Activated CD4-positive, alpha-beta memory T cell treated with anti-CD3 and anti-CD28 coated beads for 36 hours (primary cell): ENCODE measurements around the gene INTS2. TPM values are rescaled to one million over a fixed set of nuclear protein-coding genes. Genes with fewer than 3 reads are reported as not detected.

Experiments
- CTCF ChIA-PET: fragments of 350-600 bp; sonication (Branson Sonifier 250); formaldehyde crosslinking; loops from one replicate; lab custom pipeline; 2021; ENCODE audit warnings: antibody characterized with exemption, inconsistent platforms; lab: Charles Lee
- POLR2A ChIA-PET: fragments of 350-600 bp; sonication (Branson Sonifier 250); formaldehyde crosslinking; loops from one replicate; lab custom pipeline; 2021; ENCODE audit warnings: antibody characterized with exemption; lab: Charles Lee
- DNase-seq: peaks from one replicate; pipeline ENCODE4 v3.0.0-alpha.2; 2020
- H3K27ac Mint-ChIP-seq: one replicate; pipeline ENCODE4 v1.8.0; 2021; ENCODE audit warnings: mixed read lengths
- H3K27me3 Mint-ChIP-seq: one replicate; pipeline ENCODE4 v1.8.0; 2021; ENCODE audit warnings: mixed read lengths
- H3K36me3 Mint-ChIP-seq: one replicate; pipeline ENCODE4 v1.8.0; 2021; ENCODE audit warnings: mixed read lengths
- H3K4me1 Mint-ChIP-seq: one replicate; pipeline ENCODE4 v1.8.0; 2021; ENCODE audit warnings: low read depth, mixed read lengths
- H3K4me3 Mint-ChIP-seq: one replicate; pipeline ENCODE4 v1.8.0; 2021; ENCODE audit warnings: mild to moderate bottlenecking, mixed read lengths
- H3K9me3 Mint-ChIP-seq: one replicate; pipeline ENCODE4 v1.8.0; 2021; ENCODE audit warnings: mixed read lengths
- intact Hi-C: fragments of 100-400 bp; cut with micrococcal nuclease; formaldehyde crosslinking; loops from one replicate; pipeline ENCODE4 v1.15.1; 2023
- total RNA-seq, 2 experiments: library from RNA; stranded (reverse); gene quantifications; one replicate each; pipeline ENCODE4 v1.2.3, GENCODE V29; 2021

Gene INTS2
- total RNA-seq, 2 experiments from 2014 or later: 23.0 to 27.4 TPM

DNA sequence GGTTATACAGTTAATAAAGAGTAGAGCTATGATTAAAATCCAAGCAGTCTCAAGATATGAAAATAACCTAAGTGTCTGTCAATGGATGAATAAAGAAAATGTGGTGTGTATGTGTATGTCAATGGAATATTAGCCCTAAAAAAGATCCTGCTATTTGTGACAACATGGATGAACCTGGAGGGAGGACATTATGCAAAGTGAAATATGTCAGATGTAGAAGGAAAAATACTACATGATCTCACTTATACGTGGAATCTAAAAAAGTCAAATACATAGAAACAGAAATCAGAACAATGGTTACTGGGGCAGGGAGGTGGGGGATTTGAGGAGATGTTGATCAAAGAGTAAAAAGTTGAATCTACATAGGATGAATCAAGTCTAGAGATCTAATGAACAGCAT, 84.9 kb downstream of the INTS2 start:
- Mint-ChIP-seq H3K4me3 (no peak overlapping the region), H3K9me3 (no peaks in the 10 kb centered on the region), H3K27ac (no peak overlapping the region), H3K4me1 (no peaks in the 10 kb centered on the region), H3K36me3 (peaks cover 27% of the 10 kb centered on the region), H3K27me3 (no peaks in the 10 kb centered on the region)
- intact Hi-C loops: no loop called here
- ChIA-PET POLR2A (no interaction called here), CTCF (interaction anchor here (1.1 to 1.6 kb wide), 2 partner anchors 19 to 431 kb away, joined by 4 read pairs; no protein-coding TSS in a partner anchor)
- no peak for DNase-seq

DNA sequence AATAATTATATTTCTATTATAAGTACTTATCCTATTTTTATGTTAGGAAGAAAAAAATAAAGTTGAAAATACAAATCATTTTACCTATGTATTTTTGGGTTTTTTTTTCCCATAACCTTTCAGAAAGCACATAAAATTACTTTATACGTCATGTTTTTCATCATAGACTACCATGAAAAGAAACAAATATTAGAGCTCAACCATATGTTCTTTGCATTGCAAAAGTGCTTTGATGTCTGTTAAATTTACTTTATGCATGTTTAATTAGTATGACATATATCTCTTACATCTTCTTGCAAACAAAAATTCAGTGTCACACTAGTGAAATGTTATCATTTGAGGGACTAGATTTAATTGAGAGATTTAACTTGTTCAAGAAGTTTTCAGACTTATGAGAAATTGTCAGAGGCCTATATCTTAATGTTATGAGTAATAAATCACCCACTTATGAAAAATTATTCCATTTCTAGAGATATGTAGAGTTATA, 88.4 kb downstream of the INTS2 start:
- H3K9me3 Mint-ChIP-seq: no peaks in the 10 kb centered on the region
- CTCF ChIA-PET: interaction anchor here (1.2 kb wide), 1 partner anchor 418 kb away, joined by 3 read pairs; no protein-coding TSS in a partner anchor
- POLR2A ChIA-PET: no interaction called here

DNA sequence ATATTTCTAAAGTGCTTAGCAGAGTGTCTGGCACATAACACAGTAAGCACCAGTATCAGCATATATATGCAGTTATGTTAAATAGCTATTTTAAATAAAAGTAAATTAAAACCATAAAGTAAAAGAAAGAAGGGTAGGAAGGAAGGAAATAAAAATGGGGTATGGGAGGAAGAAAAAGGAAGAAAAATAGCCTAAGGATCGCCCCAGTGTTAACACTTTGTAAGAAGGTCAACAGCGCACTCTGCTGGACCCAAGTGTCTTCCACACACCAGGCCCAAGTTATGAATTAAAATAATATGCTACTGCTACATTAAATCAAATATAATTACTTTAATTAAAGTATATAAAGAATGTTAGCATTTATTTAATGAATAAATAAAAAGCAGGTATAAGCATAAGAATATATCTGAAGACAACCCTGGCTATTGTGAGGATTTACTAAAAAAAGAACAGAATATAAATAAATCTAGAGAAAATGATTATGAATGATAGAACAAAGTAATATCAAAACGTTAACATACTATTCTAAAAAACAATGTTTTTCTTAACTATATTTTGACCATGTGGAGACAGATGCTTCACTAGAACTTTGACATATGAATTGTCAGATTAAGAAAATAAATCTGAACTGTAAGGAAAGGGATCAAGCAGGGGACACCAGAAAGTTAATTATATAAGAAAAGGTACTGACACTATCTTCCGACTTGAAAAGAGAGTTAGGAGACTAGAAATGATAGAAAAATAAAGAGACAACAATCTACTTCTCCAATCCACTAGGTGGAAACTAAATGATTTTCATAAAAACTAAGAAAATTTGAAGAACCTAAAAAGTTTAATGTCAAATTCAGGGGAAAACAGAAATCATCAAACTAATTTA, 90.4 kb downstream of the INTS2 start:
- Mint-ChIP-seq H3K4me3 (no peak overlapping the region), H3K27ac (no peak overlapping the region), H3K27me3 (no peaks in the 10 kb centered on the region), H3K9me3 (no peaks in the 10 kb centered on the region), H3K36me3 (peaks cover 2% of the 10 kb centered on the region), H3K4me1 (no peaks in the 10 kb centered on the region)
- POLR2A ChIA-PET: no interaction called here
- intact Hi-C loops: no loop called here
- DNase-seq: peak; percentile 56
- CTCF ChIA-PET: interaction anchor here (0.6 to 2.1 kb wide), 14 partner anchors 9 to 425 kb away, joined by 3 to 19 read pairs (median 4); no protein-coding TSS in a partner anchor

More for the DNA sequence above, 88.4 kb downstream of the INTS2 start:
- no peak overlapping the region for H3K27ac Mint-ChIP-seq
- H3K36me3 Mint-ChIP-seq: peaks cover 10% of the 10 kb centered on the region
- intact Hi-C loops: no loop called here
- DNase-seq: no peak
- no peaks in the 10 kb centered on the region for H3K4me1 Mint-ChIP-seq
- H3K4me3 Mint-ChIP-seq: no peak overlapping the region
- H3K27me3 Mint-ChIP-seq: no peaks in the 10 kb centered on the region

DNA sequence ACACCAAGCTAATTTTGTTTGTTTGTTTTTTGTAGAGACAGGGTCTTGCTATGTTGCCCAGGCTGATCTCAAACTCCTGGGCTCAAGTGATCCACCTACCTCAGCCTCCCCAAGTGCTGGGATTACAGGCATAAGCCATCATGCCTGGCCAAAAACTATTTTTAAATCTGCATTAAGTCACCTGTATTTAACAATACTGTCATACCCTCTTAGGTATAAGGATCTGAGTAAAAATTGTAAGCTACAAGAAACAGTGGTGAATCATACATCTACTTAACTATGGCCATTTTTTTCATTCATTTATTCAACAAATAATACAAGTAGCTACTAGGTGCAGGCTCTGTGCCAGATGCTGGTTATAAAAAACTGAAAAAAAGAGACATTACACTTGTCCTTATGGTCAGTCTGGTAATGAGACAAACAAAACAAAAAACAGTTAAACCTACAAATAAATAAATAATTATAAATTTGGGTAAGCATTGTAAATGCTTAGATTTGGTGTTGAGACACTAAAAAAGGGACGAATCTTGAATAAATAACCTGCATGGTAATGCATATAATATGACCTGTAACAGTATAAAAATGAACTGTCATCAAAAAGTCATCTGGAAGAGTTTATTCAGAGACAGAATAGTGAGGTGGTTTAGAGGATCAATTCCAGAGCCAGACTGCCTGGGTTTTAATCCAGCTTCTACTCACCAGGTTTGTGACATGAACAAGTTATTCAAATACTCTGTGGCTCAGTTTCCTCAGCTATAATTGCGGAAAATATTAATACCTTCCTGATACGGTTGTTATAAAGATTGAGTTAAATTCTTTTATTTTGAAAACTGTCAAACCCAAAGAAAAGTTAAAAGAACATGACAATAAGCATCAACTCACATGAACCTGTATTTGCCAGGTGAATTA, 91.3 kb downstream of the INTS2 start:
- ChIA-PET CTCF (interaction anchor here (0.6 to 2.1 kb wide), 16 partner anchors 8 to 1116 kb away, joined by 3 to 19 read pairs (median 3); no protein-coding TSS in a partner anchor), POLR2A (interaction anchor here (0.7 kb wide), 1 partner anchor 26 kb away, joined by 3 read pairs; no protein-coding TSS in a partner anchor)
- H3K36me3 Mint-ChIP-seq: no peaks in the 10 kb centered on the region
- no peak overlapping the region for H3K27ac Mint-ChIP-seq
- no peaks in the 10 kb centered on the region for H3K9me3 Mint-ChIP-seq
- no peaks in the 10 kb centered on the region for H3K27me3 Mint-ChIP-seq
- intact Hi-C loops: no loop called here
- no peak overlapping the region for H3K4me3 Mint-ChIP-seq
- no peak for DNase-seq
- H3K4me1 Mint-ChIP-seq: no peaks in the 10 kb centered on the region

DNA sequence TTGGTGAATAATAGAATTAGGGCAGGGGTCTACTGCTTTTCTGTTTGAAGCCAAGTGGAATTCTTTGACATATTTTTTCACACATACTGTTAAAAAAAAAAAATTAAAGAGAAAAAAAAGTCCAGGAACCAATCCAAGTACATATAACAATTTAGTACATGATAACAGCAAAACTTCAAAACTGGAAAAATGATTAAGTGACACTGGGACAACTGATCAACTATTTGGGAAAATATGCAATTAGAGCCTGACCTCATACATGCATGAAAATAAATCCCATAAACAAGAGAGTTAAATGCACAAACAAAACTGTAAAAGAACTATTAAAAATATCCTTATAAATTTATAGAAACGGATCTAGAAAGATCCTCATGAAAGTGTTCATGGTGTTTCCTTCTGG, 92.2 kb downstream of the INTS2 start:
- H3K27ac Mint-ChIP-seq: no peak overlapping the region
- no peaks in the 10 kb centered on the region for H3K36me3 Mint-ChIP-seq
- no peaks in the 10 kb centered on the region for H3K9me3 Mint-ChIP-seq
- intact Hi-C loops: no loop called here
- no peaks in the 10 kb centered on the region for H3K4me1 Mint-ChIP-seq
- ChIA-PET POLR2A (no interaction called here), CTCF (interaction anchor here (1.6 to 2.1 kb wide), 3 partner anchors 200 to 423 kb away, joined by 5 to 19 read pairs (median 12); no protein-coding TSS in a partner anchor)
- no peak for DNase-seq
- H3K27me3 Mint-ChIP-seq: no peaks in the 10 kb centered on the region
- no peak overlapping the region for H3K4me3 Mint-ChIP-seq

DNA sequence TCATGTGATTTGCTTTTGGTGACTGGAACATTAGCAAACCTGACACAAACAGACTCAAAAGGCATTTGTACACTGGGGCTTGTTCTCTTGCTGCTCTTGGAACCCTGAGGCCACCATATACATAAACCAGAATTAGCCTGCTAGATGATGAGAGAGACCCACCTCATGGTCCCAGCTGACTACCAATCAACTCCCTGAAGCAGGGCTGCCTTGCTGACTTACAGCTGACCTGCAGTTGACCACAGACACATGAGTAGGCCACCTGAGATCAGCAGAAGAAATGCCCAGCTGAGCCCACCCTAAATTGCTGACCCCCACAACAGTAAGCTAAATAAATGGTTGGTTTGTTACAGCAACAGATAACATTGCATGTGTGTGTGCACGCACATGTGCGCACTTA, 93.2 kb downstream of the INTS2 start:
- POLR2A ChIA-PET: no interaction called here
- Mint-ChIP-seq H3K4me3 (no peak overlapping the region), H3K27me3 (no peaks in the 10 kb centered on the region), H3K9me3 (no peaks in the 10 kb centered on the region), H3K4me1 (no peaks in the 10 kb centered on the region), H3K27ac (no peak overlapping the region), H3K36me3 (no peaks in the 10 kb centered on the region)
- CTCF ChIA-PET: interaction anchor here (0.9 to 1.2 kb wide), 3 partner anchors 198 to 423 kb away, joined by 3 to 8 read pairs (median 5); no protein-coding TSS in a partner anchor
- intact Hi-C loops: loop anchor here (5.0 kb wide), 1 partner anchor 422 kb away; no protein-coding TSS in a partner anchor
- no peak for DNase-seq

DNA sequence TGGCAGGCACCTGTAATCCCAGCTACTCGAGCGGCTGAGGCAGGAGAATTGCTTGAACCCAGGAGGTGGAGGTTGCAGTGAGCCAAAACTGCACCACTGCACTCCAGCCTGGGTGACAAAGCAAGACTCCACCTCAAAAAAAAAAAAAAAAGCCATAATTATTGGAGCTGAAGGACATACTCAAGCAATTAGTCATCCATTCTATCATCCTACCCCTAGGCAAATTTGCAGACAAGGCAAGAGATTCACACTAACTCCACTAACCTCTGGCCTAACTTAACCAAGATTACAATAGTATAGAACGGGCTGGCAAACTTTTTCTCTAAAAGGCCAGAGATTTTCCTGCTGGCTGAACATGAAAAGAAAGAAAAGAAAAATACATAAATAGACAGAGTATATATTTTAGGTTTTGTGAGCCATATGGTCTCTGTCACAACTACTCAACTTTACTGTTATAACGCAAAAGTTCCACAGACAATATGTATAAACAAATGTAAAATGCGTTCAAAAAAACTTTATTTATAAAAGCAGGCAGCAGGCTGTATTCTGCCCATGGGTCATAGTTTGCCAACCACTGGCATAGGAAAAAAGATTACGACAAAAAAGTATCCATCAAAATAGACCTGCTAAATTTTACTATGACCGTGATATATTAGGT, 94.1 kb downstream of the INTS2 start:
- CTCF ChIA-PET: interaction anchor here (0.8 to 1.2 kb wide), 4 partner anchors 10 to 422 kb away, joined by 3 to 8 read pairs (median 4); no protein-coding TSS in a partner anchor
- H3K4me3 Mint-ChIP-seq: no peak overlapping the region
- H3K27me3 Mint-ChIP-seq: no peaks in the 10 kb centered on the region
- POLR2A ChIA-PET: no interaction called here
- H3K36me3 Mint-ChIP-seq: no peaks in the 10 kb centered on the region
- H3K4me1 Mint-ChIP-seq: no peaks in the 10 kb centered on the region
- no peaks in the 10 kb centered on the region for H3K9me3 Mint-ChIP-seq
- DNase-seq: no peak
- intact Hi-C loops: loop anchor here (5.0 kb wide), 1 partner anchor 421 kb away; no protein-coding TSS in a partner anchor
- no peak overlapping the region for H3K27ac Mint-ChIP-seq

- intact Hi-C loops: loop anchor here (5.0 kb wide), 1 partner anchor 420 kb away; no protein-coding TSS in a partner anchor
- no peaks in the 10 kb centered on the region for H3K9me3 Mint-ChIP-seq
- no peak overlapping the region for H3K4me3 Mint-ChIP-seq
- ChIA-PET CTCF (interaction anchor here (1.3 kb wide), 1 partner anchor 420 kb away, joined by 5 read pairs; no protein-coding TSS in a partner anchor), POLR2A (no interaction called here)
- H3K27ac Mint-ChIP-seq: no peak overlapping the region
- H3K27me3 Mint-ChIP-seq: no peaks in the 10 kb centered on the region
- no peak for DNase-seq
- H3K4me1 Mint-ChIP-seq: no peaks in the 10 kb centered on the region
- H3K36me3 Mint-ChIP-seq: peaks cover 7% of the 10 kb centered on the region
These were observed 95.3 kb downstream of the INTS2 start for GRCh38 chr17:61832463-61832862.

- POLR2A ChIA-PET: no interaction called here
These were observed 96.7 kb downstream of the INTS2 start for GRCh38 chr17:61831099-61831498.

GRCh38 chr17:61828694-61829093, 99.1 kb downstream of the INTS2 start:
- intact Hi-C loops: no loop called here
- no peak for DNase-seq
- Mint-ChIP-seq H3K27me3 (no peaks in the 10 kb centered on the region), H3K36me3 (peaks cover 17% of the 10 kb centered on the region), H3K27ac (no peak overlapping the region), H3K9me3 (no peaks in the 10 kb centered on the region), H3K4me1 (no peaks in the 10 kb centered on the region), H3K4me3 (no peak overlapping the region)
- ChIA-PET POLR2A (no interaction called here), CTCF (interaction anchor here (0.6 to 1.1 kb wide), 2 partner anchors 8 to 193 kb away, joined by 3 read pairs; no protein-coding TSS in a partner anchor)

More at GRCh38 chr17:61831099-61831498, 96.7 kb downstream of the INTS2 start:
- Mint-ChIP-seq H3K27me3 (no peaks in the 10 kb centered on the region), H3K4me3 (no peak overlapping the region), H3K9me3 (no peaks in the 10 kb centered on the region), H3K27ac (no peak overlapping the region), H3K36me3 (peaks cover 13% of the 10 kb centered on the region), H3K4me1 (no peaks in the 10 kb centered on the region)
- CTCF ChIA-PET: no interaction called here
- intact Hi-C loops: loop anchor here (5.0 kb wide), 1 partner anchor 419 kb away; no protein-coding TSS in a partner anchor
- no peak for DNase-seq
